HT1080 (cell line): ENCODE data around the gene KSR1. TPM values are rescaled to one million over a fixed set of nuclear protein-coding genes. Genes with fewer than 3 reads are reported as not detected.

Experiments
- DNase-seq: peaks from one replicate; pipeline ENCODE4 v3.0.0-alpha.2; 2015; ENCODE audit warnings: low read depth
- small RNA-seq: library from RNA; depleted of rRNA; stranded (forward); fragments of <200 nt; gene quantifications from one replicate; pipeline ENCODE3, GENCODE V24; 2014
- total RNA-seq: library from RNA; depleted of rRNA; stranded (reverse); fragments of >200 nt; shearing (Covaris generic); gene quantifications from 2 replicates; pipeline ENCODE4 v1.2.3, GENCODE V29; 2014; rRNA removed

KSR1 gene
- total RNA-seq, 1 experiment from 2014 or later = 3.4 TPM

DNA sequence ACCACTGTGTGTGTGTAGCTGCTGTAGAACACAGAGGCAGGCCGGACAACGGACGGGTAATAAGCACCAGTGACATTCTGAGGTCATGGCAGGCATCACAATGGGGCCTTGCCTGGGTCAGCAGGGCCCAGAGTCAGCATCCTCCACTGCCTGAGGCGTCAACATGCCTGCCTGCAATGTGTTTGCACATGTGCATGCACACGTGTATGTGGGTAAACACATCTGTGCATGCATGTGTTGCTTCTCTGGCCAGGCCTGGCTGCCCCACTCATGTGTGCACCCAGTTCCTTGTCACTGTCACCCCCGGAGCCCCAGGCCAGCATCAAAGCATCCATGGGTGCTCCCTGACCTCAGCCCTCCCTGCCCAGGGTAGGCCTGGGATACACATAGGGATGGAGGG, 218.1 kb downstream of the KSR1 start:
- DNase-seq = no peak

Small RNA genes lying within 50 kb of the gene (small RNA-seq; reads per million reads assigned to genes)
- not detected for gene AC015688.5

Other genes with a start within 250 kb of the KSR1 start
- gene WSB1, start 162.3 kb upstream of the KSR1 start, total RNA-seq = 31.7 and 62.4 TPM in 2 replicates
- gene LGALS9, start 174.7 kb downstream of the KSR1 start, total RNA-seq = 0.33 and 0.68 TPM in 2 replicates